Transverse colon (tissue), 4 donors: ENCODE measurements around the gene CSTF2T. TPM values are rescaled to one million over a fixed set of nuclear protein-coding genes. Genes with fewer than 3 reads are reported as not detected.

Experiments used
- DNase-seq: peaks from one replicate; pipeline ENCODE4 v3.0.0-alpha.2; 2019
- H3K27ac ChIP-seq, 4 donors: fragments of 200-600 bp; sonication (generic); 2 replicates each; pipeline ENCODE4 v1.5.1; 2016 to 2018; ENCODE audit warnings: inconsistent platforms in 4 of 4
- H3K27me3 ChIP-seq: fragments of 200-600 bp; sonication (generic); 2 replicates; pipeline ENCODE4 v1.5.1; 2017; ENCODE audit warnings: inconsistent platforms
- H3K36me3 ChIP-seq, 4 donors: fragments of 200-600 bp; sonication (generic); 2 replicates each; pipeline ENCODE4 v1.5.1; 2017 to 2019; ENCODE audit warnings: inconsistent platforms in 4 of 4
- H3K4me1 ChIP-seq, 4 donors: fragments of 200-600 bp; sonication (generic); 2 replicates each; pipeline ENCODE4 v1.5.1; 2017 to 2020; ENCODE audit warnings: inconsistent platforms in 4 of 4
- H3K4me3 ChIP-seq, 4 donors: fragments of 200-600 bp; sonication (generic); 1 replicate in 1 of 4; 2 replicates in 3 of 4; pipeline versions ENCODE4 v1.5.1 to v1.6.1; 2017 to 2019; ENCODE audit warnings: inconsistent platforms in 4 of 4
- H3K9me3 ChIP-seq, 2 donors: fragments of 200-600 bp; sonication (generic); 2 replicates each; pipeline ENCODE4 v1.5.1; 2017 to 2019; ENCODE audit warnings: inconsistent platforms in 2 of 2
- EP300 ChIP-seq: sonication (generic); formaldehyde crosslinking; IDR thresholded peaks from one replicate; pipeline ENCODE4 v1.6.1; 2017; ENCODE audit warnings: antibody characterized with exemption, low read depth
- POLR2A ChIP-seq: fragments of 450-650 bp; IDR thresholded peaks from one replicate; pipeline ENCODE4 v1.6.1; 2016; ENCODE audit warnings: antibody characterized with exemption, mild to moderate bottlenecking, moderate library complexity
- POLR2AphosphoS5 ChIP-seq, 3 donors: sonication (generic); formaldehyde crosslinking; IDR thresholded peaks; one replicate each; pipeline ENCODE4 v1.6.1; 2016; ENCODE audit warnings: antibody characterized with exemption in 3 of 3
- WGBS, 2 donors: methylation state at CpG; one replicate each; pipeline ENCODE4 v1.1.5; 2018; ENCODE audit warnings: low coverage in 1 of 2; 5-methylcytosine and 5-hydroxymethylcytosine counted together
- in situ Hi-C, 4 donors: fragments of 200-750 bp; cut with MboI; loops; one replicate each; pipeline versions ENCODE4 v1.15.0 to v1.15.1; 2017; ENCODE audit warnings: low sequenced_read_pairs in 3 of 4, low pct_ligation_motif_present in 1 of 4, low pct_unique_long_range_greater_than_20kb in 1 of 4
- intact Hi-C: fragments of 100-400 bp; cut with DNase I; formaldehyde crosslinking; loops from one replicate; pipeline ENCODE4 v1.15.1; 2023; ENCODE audit warnings: low total_unique reads
- total RNA-seq, 4 donors: library from RNA; depleted of rRNA; stranded (reverse); fragments of >200 nt; gene quantifications; one replicate each; pipeline ENCODE4 v1.1.0, GENCODE V29; 2016
- TF ChIP-seq, protein P1 (sequence below), 5 experiments: fragments of 200-600 bp in 3 of 5; fragments of 450-650 bp in 2 of 5; sonication (generic) in 3 of 5; IDR thresholded peaks; 1 replicate in 2 of 5; 2 replicates in 3 of 5; pipeline ENCODE4 v1.5.1; 2016 to 2017; ENCODE audit warnings: antibody characterized with exemption in 5 of 5, inconsistent platforms in 3 of 5, mild to moderate bottlenecking in 2 of 5, moderate library complexity in 1 of 5

CSTF2T gene
- total RNA-seq, 4 donors from 2014 or later: 1.5 to 13.7 (median 11.0) TPM

GRCh38 chr10:51705774-51706173 is 6.4 kb upstream of the CSTF2T start:
- H3K27me3 ChIP-seq: no peaks in the 10 kb centered on the region
- H3K4me1 ChIP-seq: peaks cover 0 to 13% (median 0%) of the 10 kb centered on the region in 4 donors
- WGBS, 2 donors: 66 to 75% methylated on average over 1 to 3 of the region's 3 CpGs
- peak overlapping the region; percentile 21 to 73 (median 70) for H3K27ac ChIP-seq
- no peaks in the 10 kb centered on the region for H3K9me3 ChIP-seq
- no peak for DNase-seq
- intact Hi-C loops (no loop called here), in situ Hi-C loops (no loop called here)
- no peak overlapping the region for H3K4me3 ChIP-seq
- H3K36me3 ChIP-seq: no peaks in the 10 kb centered on the region
- TF ChIP-seq, protein P1, sequence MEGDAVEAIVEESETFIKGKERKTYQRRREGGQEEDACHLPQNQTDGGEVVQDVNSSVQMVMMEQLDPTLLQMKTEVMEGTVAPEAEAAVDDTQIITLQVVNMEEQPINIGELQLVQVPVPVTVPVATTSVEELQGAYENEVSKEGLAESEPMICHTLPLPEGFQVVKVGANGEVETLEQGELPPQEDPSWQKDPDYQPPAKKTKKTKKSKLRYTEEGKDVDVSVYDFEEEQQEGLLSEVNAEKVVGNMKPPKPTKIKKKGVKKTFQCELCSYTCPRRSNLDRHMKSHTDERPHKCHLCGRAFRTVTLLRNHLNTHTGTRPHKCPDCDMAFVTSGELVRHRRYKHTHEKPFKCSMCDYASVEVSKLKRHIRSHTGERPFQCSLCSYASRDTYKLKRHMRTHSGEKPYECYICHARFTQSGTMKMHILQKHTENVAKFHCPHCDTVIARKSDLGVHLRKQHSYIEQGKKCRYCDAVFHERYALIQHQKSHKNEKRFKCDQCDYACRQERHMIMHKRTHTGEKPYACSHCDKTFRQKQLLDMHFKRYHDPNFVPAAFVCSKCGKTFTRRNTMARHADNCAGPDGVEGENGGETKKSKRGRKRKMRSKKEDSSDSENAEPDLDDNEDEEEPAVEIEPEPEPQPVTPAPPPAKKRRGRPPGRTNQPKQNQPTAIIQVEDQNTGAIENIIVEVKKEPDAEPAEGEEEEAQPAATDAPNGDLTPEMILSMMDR (IDR thresholded peaks at IDR 0.05): no peak
- TF ChIP-seq EP300 (no peak), POLR2AphosphoS5 (IDR thresholded peaks at IDR 0.05) (peak in 1 of 3 donors; percentile 9), POLR2A (no peak)

DNA sequence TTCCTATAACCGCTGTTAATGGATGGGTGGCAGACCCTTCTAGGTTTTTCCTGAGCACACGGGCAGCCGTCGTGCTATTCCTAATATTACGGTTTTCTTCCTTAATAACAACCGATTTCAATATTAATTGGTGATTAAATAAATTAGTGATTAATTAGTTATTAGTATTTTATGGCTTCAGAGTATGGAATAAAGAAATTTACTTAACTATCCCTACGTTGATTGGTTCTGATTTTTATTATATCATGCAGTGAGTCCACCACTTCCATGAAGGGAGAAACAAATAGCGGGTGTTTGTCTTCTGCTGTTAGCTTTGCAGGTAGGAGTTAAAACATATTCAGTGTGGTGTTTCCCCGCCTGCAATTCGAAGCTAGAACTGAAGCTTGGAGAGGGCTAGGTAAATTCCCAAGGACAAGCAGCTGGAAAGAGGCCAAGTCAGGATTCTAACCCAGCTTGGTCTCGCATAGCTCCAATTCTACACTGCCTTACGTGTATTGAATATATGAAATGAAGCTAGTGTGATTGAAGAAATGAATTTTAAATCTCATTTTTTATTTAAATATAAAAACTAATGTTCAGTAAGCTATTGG is 928 bp upstream of the CSTF2T start:
- peak overlapping the region; percentile 87 to 97 (median 94) for H3K27ac ChIP-seq
- no peak for TF ChIP-seq EP300
- no peaks in the 10 kb centered on the region for H3K27me3 ChIP-seq
- DNase-seq: peak; percentile 17
- peak overlapping the region; percentile 13 to 89 (median 76) for H3K4me3 ChIP-seq
- H3K36me3 ChIP-seq: no peaks in the 10 kb centered on the region
- intact Hi-C loops (no loop called here), in situ Hi-C loops (no loop called here)
- 14 to 20% methylated on average over 8 to 12 of the region's 12 CpGs for WGBS, 2 donors
- no peaks in the 10 kb centered on the region for H3K9me3 ChIP-seq
- peaks cover 18 to 46% (median 30%) of the 10 kb centered on the region in 4 donors for H3K4me1 ChIP-seq

GRCh38 chr10:51699145-51699474 is 285 bp downstream of the CSTF2T start:
- no peaks in the 10 kb centered on the region for H3K36me3 ChIP-seq
- no peak for TF ChIP-seq EP300
- peak overlapping the region; percentile 62 to 89 (median 83) for H3K4me3 ChIP-seq
- H3K27me3 ChIP-seq: no peaks in the 10 kb centered on the region
- 0% methylated on average over 14 of the region's 14 CpGs; no CpG with 5 or more reads in 1 of the 2 donors for WGBS, 2 donors
- H3K4me1 ChIP-seq: peaks cover 18 to 46% (median 31%) of the 10 kb centered on the region in 4 donors
- intact Hi-C loops (no loop called here), in situ Hi-C loops (no loop called here)
- H3K27ac ChIP-seq: peak overlapping the region; percentile 87 to 97 (median 94)
- no peaks in the 10 kb centered on the region for H3K9me3 ChIP-seq
- no peak for DNase-seq

DNA sequence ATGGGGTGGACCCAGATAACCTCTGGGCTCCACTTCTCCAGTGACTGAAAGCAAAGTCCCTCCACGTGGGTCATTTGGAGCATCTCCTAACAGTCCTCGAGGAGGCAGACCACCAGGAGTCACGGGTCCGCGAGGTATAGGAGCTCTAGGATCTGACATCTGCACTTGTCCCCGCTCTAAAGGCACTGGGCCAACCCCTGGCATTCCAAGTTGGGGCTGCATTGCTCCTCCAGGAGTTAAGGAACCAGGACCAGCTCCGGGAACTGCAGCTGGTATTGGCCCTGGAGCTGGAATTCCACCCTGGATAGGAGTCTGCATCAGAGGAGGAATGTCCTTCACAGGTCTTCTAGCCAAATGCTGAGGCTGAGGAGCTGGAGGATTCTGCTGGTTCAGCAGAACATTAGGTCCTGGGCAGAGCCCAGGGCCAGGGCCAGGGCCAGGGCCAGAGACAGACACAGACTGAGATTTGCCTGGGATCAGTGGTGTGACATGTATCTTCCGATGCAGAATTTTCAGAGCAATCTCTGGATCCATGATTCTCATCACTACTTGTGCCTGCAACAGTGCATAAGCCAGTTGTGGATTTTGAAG is 827 bp downstream of the CSTF2T start:
- peak overlapping the region; percentile 87 to 97 (median 94) for H3K27ac ChIP-seq
- intact Hi-C loops (no loop called here), in situ Hi-C loops (no loop called here)
- H3K9me3 ChIP-seq: no peaks in the 10 kb centered on the region
- H3K27me3 ChIP-seq: no peaks in the 10 kb centered on the region
- no peaks in the 10 kb centered on the region for H3K36me3 ChIP-seq
- DNase-seq: no peak
- H3K4me1 ChIP-seq: peaks cover 18 to 46% (median 31%) of the 10 kb centered on the region in 4 donors
- peak overlapping the region; percentile 62 to 89 (median 83) for H3K4me3 ChIP-seq
- WGBS, 2 donors: 40 to 87% methylated on average over 1 to 8 of the region's 8 CpGs
- no peak for TF ChIP-seq POLR2A
- TF ChIP-seq EP300: no peak
- TF ChIP-seq POLR2AphosphoS5 (IDR thresholded peaks at IDR 0.05): no peak
- TF ChIP-seq, protein P1 (IDR thresholded peaks at IDR 0.05): no peak

- no peaks in the 10 kb centered on the region for H3K9me3 ChIP-seq
- peaks cover 18 to 46% (median 31%) of the 10 kb centered on the region in 4 donors for H3K4me1 ChIP-seq
- no peak overlapping the region for H3K4me3 ChIP-seq
- intact Hi-C loops (no loop called here), in situ Hi-C loops (no loop called here)
- 69 to 83% methylated on average over 1 of the region's 1 CpG for WGBS, 2 donors
- no peak for DNase-seq
- no peak overlapping the region for H3K27ac ChIP-seq
- TF ChIP-seq, protein P1 (IDR thresholded peaks at IDR 0.05): no peak
- TF ChIP-seq POLR2A (no peak), EP300 (no peak)
- H3K27me3 ChIP-seq: no peaks in the 10 kb centered on the region
- no peaks in the 10 kb centered on the region for H3K36me3 ChIP-seq
These were observed 3.1 kb downstream of the CSTF2T start for GRCh38 chr10:51696251-51696650.
